A172 (cell line): ENCODE measurements around the gene NT5C1B. TPM values are rescaled to one million over a fixed set of nuclear protein-coding genes. Genes with fewer than 3 reads are reported as not detected.
"Not testable (repeated sequence)": the region's sequence is repeated elsewhere in the genome, so short reads cannot be mapped to it uniquely, and the experiment has no call there.

Source experiments
- DNase-seq: peaks from one replicate; pipeline ENCODE4 v3.0.0-alpha.2; 2015; ENCODE audit warnings: low spot score
- total RNA-seq: library from RNA; depleted of rRNA; stranded (reverse); fragments of >200 nt; shearing (Covaris generic); gene quantifications from 2 replicates; pipeline ENCODE4 v1.2.3, GENCODE V29; 2014; rRNA removed

The NT5C1B gene
- total RNA-seq: not detected in 2 replicates

- no peak for DNase-seq
Observed at GRCh38 chr2:18589354-18589753, at the start of gene NT5C1B. Gene NT5C1B (minus strand): TSS chr2:18589569. CDS start chr2:18589468, 101 bp downstream.

GRCh38 chr2:18637196-18637595 lies 47.8 kb upstream of the NT5C1B start:
- DNase-seq: no peak

- not testable (repeated sequence) for DNase-seq
Observed at GRCh38 chr2:18632699-18633098, 43.3 kb upstream of the NT5C1B start.

GRCh38 chr2:18630941-18631340 lies 41.6 kb upstream of the NT5C1B start:
- no peak for DNase-seq

- peak; percentile 14 for DNase-seq
Observed at GRCh38 chr2:18630541-18630940, 41.2 kb upstream of the NT5C1B start.

GRCh38 chr2:18630101-18630500 lies 40.7 kb upstream of the NT5C1B start:
- DNase-seq: peak; percentile 66

- DNase-seq: peak; percentile 71
Observed at GRCh38 chr2:18626958-18627650, 37.7 kb upstream of the NT5C1B start.

- peak; percentile 49 for DNase-seq
Observed at GRCh38 chr2:18626256-18626668, 36.9 kb upstream of the NT5C1B start.

GRCh38 chr2:18625563-18625962 lies 36.2 kb upstream of the NT5C1B start:
- no peak for DNase-seq

- peak; percentile 62 for DNase-seq
Observed at GRCh38 chr2:18623782-18624181, 34.4 kb upstream of the NT5C1B start.

- no peak for DNase-seq
Observed at GRCh38 chr2:18620867-18621632, 31.7 kb upstream of the NT5C1B start.

- DNase-seq: no peak
Observed at GRCh38 chr2:18619091-18619490, 29.7 kb upstream of the NT5C1B start.

GRCh38 chr2:18614041-18614440 lies 24.7 kb upstream of the NT5C1B start:
- no peak for DNase-seq

- no peak for DNase-seq
Observed at GRCh38 chr2:18612133-18612532, 22.8 kb upstream of the NT5C1B start.

- no peak for DNase-seq
Observed at GRCh38 chr2:18611604-18612003, 22.2 kb upstream of the NT5C1B start.

- no peak for DNase-seq
Observed at GRCh38 chr2:18611184-18611583, 21.8 kb upstream of the NT5C1B start.

- no peak for DNase-seq
Observed at GRCh38 chr2:18610651-18611050, 21.3 kb upstream of the NT5C1B start.

- no peak for DNase-seq
Observed at GRCh38 chr2:18610090-18610489, 20.7 kb upstream of the NT5C1B start.

- DNase-seq: no peak
Observed at GRCh38 chr2:18605115-18605514, 15.7 kb upstream of the NT5C1B start.

- no peak for DNase-seq
Observed at GRCh38 chr2:18604531-18604885, 15.1 kb upstream of the NT5C1B start.

GRCh38 chr2:18603854-18604530 lies 14.6 kb upstream of the NT5C1B start:
- DNase-seq: no peak

- DNase-seq: no peak
Observed at GRCh38 chr2:18602298-18602697, 12.9 kb upstream of the NT5C1B start.

- no peak for DNase-seq
Observed at GRCh38 chr2:18600255-18600613, 10.9 kb upstream of the NT5C1B start.
